ENCODE data around the gene DNAAF1.

- no peak for TF ChIP-seq CTCF (IDR thresholded peaks at IDR 0.05)
- TF ChIP-seq POLR2A (IDR thresholded peaks at IDR 0.05): no peak
Observed at GRCh38 chr16:84156342-84156784, 11.3 kb downstream of the DNAAF1 start.
